T-helper 17 cell (primary cell): Measurements from ENCODE around the gene ERP44. TPM values are rescaled to one million over a fixed set of nuclear protein-coding genes. Genes with fewer than 3 reads are reported as not detected.

ENCODE experiments used
- ATAC-seq: fragments of 150-1000 bp; cut with Tn5 transposase; 2 replicates; pipeline ENCODE4 v1.10.0; 2021; ENCODE audit warnings: mild to moderate bottlenecking, moderate library complexity
- DNase-seq, 3 donors: peaks; one replicate each; pipeline versions ENCODE4 v3.0.0 to v3.0.0-alpha.2; 2020 to 2021
- H3K9me3 ChIP-seq: one replicate; pipeline ENCODE4 v1.7.0; 2013; ENCODE audit warnings: low read length, mild to moderate bottlenecking; ENCODE audit not compliant: control insufficient read depth, poor library complexity, severe bottlenecking
- H3K27ac Mint-ChIP-seq: one replicate; pipeline ENCODE4 v1.8.0; 2022; ENCODE audit warnings: mild to moderate bottlenecking, moderate library complexity, mixed read lengths
- H3K27me3 Mint-ChIP-seq: one replicate; pipeline ENCODE4 v1.8.0; 2022; ENCODE audit warnings: mixed read lengths
- H3K36me3 Mint-ChIP-seq: one replicate; pipeline ENCODE4 v1.8.0; 2022; ENCODE audit warnings: low read depth, mixed read lengths
- H3K4me1 Mint-ChIP-seq: one replicate; pipeline ENCODE4 v1.8.0; 2022; ENCODE audit warnings: mild to moderate bottlenecking, mixed read lengths
- H3K4me3 Mint-ChIP-seq: one replicate; pipeline ENCODE4 v1.8.0; 2022; ENCODE audit warnings: mild to moderate bottlenecking, moderate library complexity, mixed read lengths
- total RNA-seq, 4 donors: library from RNA in 2 of 4; stranded (reverse) in 2 of 4; gene quantifications; one replicate each; pipeline ENCODE4 v1.2.3 and lab custom pipeline; 2022 to 2026

The ERP44 gene
- total RNA-seq, 2 donors from 2014 or later: 11.6 to 12.4 TPM

DNA sequence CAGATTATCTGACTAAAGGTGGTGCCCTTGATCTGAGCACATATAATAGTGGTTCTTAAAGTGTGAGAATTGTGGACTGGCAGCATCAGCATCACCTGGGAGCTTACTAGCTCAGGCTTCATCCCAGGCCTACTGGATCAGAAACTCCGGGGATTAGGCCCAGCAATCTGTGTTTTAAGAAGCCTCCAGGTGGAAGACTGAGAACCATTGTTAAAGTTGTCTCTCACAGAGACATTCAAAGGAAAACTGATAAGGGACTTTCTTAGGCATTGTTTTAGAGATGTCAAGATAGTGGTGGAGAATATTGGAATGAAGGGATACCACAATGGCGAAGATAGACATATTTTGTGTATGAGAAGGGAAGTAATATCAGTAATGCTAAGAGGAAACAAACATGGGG, 132.8 kb downstream of the ERP44 start:
- Mint-ChIP-seq H3K36me3 (peaks cover 14% of the 10 kb centered on the region), H3K4me3 (no peak overlapping the region), H3K27ac (no peak overlapping the region), H3K4me1 (peaks cover 4% of the 10 kb centered on the region), H3K27me3 (no peaks in the 10 kb centered on the region)
- H3K9me3 ChIP-seq: no peaks in the 10 kb centered on the region
- DNase-seq: no peak
- no peak for ATAC-seq

DNA sequence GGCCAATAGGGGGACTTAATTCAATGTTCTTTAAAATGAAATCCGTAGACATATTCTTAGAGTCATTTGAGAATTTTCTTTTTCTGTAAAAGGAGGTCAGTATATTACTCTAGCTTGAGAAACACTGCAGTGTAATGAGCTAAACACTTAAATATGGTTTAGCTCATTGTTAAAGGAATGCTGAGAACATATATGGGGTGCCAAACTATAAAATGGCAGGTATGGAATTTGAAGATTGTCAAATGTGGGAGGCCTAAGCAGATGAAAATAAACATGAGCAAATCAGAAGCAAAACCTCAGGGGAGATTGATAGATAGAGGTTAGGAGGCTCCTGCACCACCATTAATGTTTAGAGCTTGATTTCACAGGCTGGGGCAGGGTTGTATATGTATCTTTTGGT, 134.5 kb downstream of the ERP44 start:
- no peak for ATAC-seq
- H3K9me3 ChIP-seq: no peaks in the 10 kb centered on the region
- no peak overlapping the region for H3K27ac Mint-ChIP-seq
- H3K27me3 Mint-ChIP-seq: no peaks in the 10 kb centered on the region
- H3K4me1 Mint-ChIP-seq: peaks cover 4% of the 10 kb centered on the region
- no peak for DNase-seq
- H3K4me3 Mint-ChIP-seq: no peak overlapping the region
- H3K36me3 Mint-ChIP-seq: peaks cover 18% of the 10 kb centered on the region

DNA sequence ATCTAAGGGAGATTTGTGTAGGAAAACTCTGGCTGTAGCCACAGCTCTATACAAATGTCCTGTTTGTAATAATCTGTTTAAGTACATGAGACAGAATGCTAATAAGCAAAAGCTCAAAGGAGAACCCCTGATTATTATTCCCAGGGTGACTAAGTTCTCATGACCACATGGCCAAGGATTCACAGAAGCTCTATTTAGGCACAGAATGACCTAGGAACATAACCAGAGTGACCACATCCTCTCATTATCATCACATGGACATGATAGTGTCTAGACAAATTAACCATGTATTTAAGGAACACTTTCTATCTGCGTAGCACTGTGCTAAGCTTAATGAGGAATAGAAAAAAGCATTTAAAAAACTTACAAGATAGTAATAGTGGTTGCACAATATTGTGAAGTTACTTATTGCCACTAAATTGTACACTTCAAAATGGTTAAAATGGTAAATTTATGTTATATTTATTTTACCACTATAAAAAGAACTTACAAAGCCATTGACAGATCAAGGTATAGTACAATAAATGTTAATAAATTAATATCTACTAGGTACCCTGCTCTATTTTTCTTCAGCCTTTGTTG, 136.0 kb downstream of the ERP44 start:
- ATAC-seq: no peak
- peaks cover 7% of the 10 kb centered on the region for H3K4me1 Mint-ChIP-seq
- H3K27ac Mint-ChIP-seq: no peak overlapping the region
- no peaks in the 10 kb centered on the region for H3K9me3 ChIP-seq
- H3K4me3 Mint-ChIP-seq: no peak overlapping the region
- peaks cover 14% of the 10 kb centered on the region for H3K36me3 Mint-ChIP-seq
- H3K27me3 Mint-ChIP-seq: no peaks in the 10 kb centered on the region
- no peak for DNase-seq

DNA sequence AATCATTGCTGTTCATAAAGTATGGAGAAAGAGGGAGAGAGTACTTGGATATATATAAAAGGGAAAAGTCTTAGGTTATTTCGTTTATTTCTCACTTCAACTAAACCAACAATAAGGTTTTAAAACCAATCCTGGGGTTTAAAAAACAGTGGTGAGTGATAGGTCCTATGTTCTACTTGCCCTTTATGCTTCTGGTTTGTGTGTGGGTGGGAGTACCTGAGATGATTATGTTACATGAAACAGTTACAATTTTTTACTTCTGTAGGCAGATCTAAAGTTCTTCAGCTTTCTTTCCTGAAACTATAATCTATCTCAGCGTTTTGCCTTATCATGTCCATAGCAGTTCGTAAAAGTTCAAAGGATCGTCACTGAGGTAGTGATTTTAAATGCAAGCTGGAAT, 143.2 kb downstream of the ERP44 start:
- H3K27ac Mint-ChIP-seq: peak overlapping the region; percentile 63
- no peaks in the 10 kb centered on the region for H3K27me3 Mint-ChIP-seq
- H3K9me3 ChIP-seq: no peaks in the 10 kb centered on the region
- H3K4me3 Mint-ChIP-seq: no peak overlapping the region
- ATAC-seq (no peak), DNase-seq (no peak)
- peaks cover 17% of the 10 kb centered on the region for H3K4me1 Mint-ChIP-seq
- H3K36me3 Mint-ChIP-seq: peaks cover 5% of the 10 kb centered on the region

DNA sequence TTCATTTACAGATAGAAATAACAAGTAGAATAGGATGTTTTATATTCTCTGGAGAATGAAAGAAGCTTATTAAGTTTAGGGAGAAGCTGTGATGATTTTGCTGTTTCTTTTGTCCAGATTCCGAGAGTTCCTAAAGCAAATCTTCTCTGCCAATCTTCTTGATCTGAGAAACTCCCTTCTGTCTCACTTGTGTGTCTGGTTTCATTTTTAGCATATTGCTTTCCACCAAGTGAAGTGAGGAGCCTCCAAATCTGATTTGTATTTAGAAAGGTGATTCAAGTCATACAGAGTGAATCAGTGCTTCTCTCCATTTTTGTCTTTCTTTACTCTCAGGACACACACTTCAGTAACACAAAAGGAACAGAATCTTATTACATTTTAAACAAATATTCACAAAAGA, 144.0 kb downstream of the ERP44 start:
- no peaks in the 10 kb centered on the region for H3K9me3 ChIP-seq
- Mint-ChIP-seq H3K36me3 (peaks cover 4% of the 10 kb centered on the region), H3K27me3 (no peaks in the 10 kb centered on the region), H3K4me1 (peaks cover 19% of the 10 kb centered on the region), H3K27ac (peak overlapping the region; percentile 63), H3K4me3 (no peak overlapping the region)
- ATAC-seq: no peak
- no peak for DNase-seq

DNA sequence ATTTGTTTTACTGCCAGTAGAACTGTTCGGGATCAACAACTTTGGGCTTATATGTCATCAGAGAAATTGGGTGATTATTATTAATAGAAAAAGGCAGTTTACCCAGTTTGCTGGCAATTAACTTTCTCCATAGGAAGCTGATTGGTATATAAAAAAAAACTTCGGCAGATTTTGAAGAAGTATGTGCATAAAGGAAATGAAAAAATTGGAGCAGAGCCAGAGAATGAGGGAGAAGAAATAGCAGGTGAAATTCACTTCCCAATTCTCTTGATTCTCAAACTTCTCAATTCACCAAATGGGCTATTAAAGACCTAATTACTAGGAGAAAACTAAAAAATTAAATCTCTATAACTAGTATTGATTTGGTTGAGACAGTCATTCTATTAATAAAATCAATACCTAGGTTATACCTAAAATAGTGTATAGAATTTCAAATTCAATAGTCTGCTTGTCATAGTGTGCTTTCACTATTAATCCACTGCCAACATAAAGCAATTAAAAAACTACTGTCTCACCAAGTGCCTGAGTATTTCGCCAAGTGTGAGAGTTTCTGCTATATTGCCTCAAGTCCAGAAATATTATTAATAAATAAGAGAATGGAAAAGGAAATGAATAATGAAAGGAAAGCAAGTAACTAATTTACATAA, 144.8 kb downstream of the ERP44 start:
- no peak for DNase-seq
- no peak overlapping the region for H3K4me3 Mint-ChIP-seq
- no peak overlapping the region for H3K27ac Mint-ChIP-seq
- H3K27me3 Mint-ChIP-seq: no peaks in the 10 kb centered on the region
- H3K4me1 Mint-ChIP-seq: peaks cover 19% of the 10 kb centered on the region
- H3K9me3 ChIP-seq: no peaks in the 10 kb centered on the region
- H3K36me3 Mint-ChIP-seq: peaks cover 4% of the 10 kb centered on the region
- ATAC-seq: no peak

DNA sequence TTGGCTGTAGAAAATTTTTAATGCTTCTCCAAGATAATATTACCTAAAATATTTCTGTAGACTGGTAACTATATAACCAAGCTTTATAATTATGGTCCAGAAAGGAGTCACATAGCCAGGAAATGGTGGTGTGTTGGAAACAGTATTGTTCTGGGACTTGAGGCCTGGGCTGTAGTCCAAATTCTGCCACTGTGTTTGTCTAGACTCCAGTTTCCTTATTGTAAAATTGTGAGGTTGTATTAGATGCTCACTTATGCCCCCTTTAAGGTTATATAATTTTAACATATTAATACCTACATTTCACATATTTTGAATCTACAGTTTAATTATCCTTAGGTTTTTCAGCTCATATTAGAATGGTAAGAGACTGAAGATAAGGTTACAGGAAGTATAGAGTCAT, 149.9 kb downstream of the ERP44 start:
- DNase-seq (no peak), ATAC-seq (no peak)
- H3K27me3 Mint-ChIP-seq: no peaks in the 10 kb centered on the region
- no peaks in the 10 kb centered on the region for H3K9me3 ChIP-seq
- peaks cover 13% of the 10 kb centered on the region for H3K4me1 Mint-ChIP-seq
- no peak overlapping the region for H3K27ac Mint-ChIP-seq
- no peak overlapping the region for H3K4me3 Mint-ChIP-seq
- peaks cover 3% of the 10 kb centered on the region for H3K36me3 Mint-ChIP-seq

DNA sequence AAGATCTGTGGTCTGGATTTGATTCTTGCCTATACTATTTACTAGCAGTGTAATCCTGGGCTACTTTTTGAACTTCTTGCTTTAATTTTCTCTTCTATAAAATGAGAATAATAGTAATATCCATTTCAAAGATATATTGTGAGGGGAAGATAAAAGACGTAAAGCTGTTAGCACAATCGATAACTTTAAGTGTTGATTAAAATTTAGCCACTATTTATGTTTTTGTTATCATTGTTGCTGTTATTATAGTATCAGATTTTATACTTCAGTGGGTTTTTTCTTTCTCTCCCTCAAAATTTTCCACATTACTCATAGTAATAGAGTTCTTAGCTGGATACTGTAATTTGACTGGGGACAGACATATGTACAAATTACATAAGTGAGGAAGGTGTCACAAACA, 150.3 kb downstream of the ERP44 start:
- Mint-ChIP-seq H3K27me3 (no peaks in the 10 kb centered on the region), H3K36me3 (peaks cover 3% of the 10 kb centered on the region), H3K27ac (no peak overlapping the region), H3K4me1 (peaks cover 14% of the 10 kb centered on the region), H3K4me3 (no peak overlapping the region)
- DNase-seq (no peak), ATAC-seq (no peak)
- no peaks in the 10 kb centered on the region for H3K9me3 ChIP-seq

DNA sequence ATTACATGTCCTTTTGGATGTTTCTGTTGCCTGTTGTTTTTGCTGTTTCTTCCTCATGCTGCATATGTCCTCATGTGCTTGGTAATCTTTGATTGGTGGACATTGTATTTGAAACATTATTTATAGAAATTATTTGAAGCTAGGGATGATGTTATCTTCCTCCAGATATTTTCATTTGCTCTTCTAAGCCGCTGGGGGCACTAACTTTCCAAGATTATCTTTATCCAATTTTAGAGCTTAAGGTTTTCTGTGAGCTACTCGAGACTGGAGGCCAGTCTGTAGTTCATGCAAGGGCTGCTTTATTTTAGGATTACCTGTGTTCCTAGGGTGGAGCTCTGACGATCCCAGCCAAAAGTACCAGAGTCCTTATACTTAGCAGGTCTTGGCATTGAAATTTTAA, 151.4 kb downstream of the ERP44 start:
- H3K4me1 Mint-ChIP-seq: peaks cover 14% of the 10 kb centered on the region
- DNase-seq: no peak
- no peaks in the 10 kb centered on the region for H3K27me3 Mint-ChIP-seq
- no peaks in the 10 kb centered on the region for H3K36me3 Mint-ChIP-seq
- no peak overlapping the region for H3K4me3 Mint-ChIP-seq
- no peaks in the 10 kb centered on the region for H3K9me3 ChIP-seq
- H3K27ac Mint-ChIP-seq: peak overlapping the region; percentile 19
- no peak for ATAC-seq

DNA sequence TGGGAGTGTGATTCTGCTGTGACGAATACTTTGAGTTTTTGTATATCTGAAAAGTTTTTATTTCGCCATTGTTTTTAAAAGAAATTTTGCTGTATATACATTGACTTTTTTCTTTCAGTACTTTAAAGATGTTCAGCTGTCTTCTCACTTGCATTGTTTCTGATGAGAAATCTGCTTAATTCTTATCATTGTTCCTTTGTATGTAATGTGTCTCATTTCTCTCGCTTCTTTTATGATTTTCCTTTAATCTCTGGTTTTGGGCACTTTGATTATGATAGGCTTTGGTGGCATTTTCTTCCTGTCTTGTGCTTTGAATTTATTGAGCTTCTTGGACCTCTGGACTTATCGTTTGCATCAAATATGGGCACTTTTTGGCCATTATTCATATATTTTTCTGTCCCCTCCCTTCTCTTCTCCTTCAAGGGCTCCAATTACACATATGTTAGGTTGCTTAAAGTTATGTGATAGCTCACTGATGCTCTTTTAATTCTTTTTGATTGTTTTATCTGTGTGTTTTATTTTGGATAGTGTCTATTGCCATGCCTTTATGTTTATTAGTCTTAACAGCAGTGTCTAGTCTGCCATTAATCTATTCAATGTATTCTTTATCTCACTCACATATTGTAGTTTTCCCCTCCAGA, 161.7 kb downstream of the ERP44 start:
- no peak for DNase-seq
- H3K27me3 Mint-ChIP-seq: no peaks in the 10 kb centered on the region
- H3K4me3 Mint-ChIP-seq: no peak overlapping the region
- peaks cover 4% of the 10 kb centered on the region for H3K36me3 Mint-ChIP-seq
- H3K4me1 Mint-ChIP-seq: peaks cover 7% of the 10 kb centered on the region
- no peaks in the 10 kb centered on the region for H3K9me3 ChIP-seq
- H3K27ac Mint-ChIP-seq: no peak overlapping the region
- no peak for ATAC-seq

DNA sequence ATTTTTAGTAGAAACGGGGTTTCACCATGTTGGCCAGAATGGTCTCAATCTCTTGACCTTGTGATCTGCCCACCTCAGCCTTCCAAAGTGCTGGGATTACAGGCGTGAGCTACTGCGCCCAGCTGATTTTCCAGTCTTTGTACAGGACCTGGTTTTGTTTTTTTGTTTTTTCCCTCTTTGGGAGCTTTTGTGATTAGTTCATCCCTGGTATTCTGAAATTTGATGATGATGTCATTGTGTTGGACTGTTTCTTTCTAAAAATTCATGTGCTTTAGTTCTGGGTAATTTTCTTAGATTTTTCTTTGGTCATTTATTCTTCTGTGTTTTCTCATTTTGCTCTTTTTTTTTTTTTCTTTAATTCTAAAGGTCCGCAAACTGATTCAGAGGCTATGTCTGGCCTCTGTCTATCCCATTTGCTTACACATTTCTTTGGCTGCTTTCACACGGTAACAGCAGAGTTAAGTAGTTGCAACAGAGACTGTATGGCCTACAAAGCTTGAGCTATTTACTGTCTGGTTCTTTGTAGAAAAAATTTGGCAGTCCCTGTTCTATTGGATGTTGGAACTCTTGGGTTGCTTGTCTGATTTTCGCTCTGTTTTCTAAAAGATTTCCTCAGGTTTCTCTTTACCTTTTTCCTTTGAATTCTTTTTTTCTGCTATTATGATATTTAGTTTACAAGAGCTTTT, 167.5 kb downstream of the ERP44 start:
- H3K4me1 Mint-ChIP-seq: peaks cover 12% of the 10 kb centered on the region
- no peak overlapping the region for H3K4me3 Mint-ChIP-seq
- H3K36me3 Mint-ChIP-seq: peaks cover 6% of the 10 kb centered on the region
- DNase-seq (no peak), ATAC-seq (no peak)
- peak overlapping the region; percentile 24 for H3K27ac Mint-ChIP-seq
- no peaks in the 10 kb centered on the region for H3K27me3 Mint-ChIP-seq
- no peaks in the 10 kb centered on the region for H3K9me3 ChIP-seq

DNA sequence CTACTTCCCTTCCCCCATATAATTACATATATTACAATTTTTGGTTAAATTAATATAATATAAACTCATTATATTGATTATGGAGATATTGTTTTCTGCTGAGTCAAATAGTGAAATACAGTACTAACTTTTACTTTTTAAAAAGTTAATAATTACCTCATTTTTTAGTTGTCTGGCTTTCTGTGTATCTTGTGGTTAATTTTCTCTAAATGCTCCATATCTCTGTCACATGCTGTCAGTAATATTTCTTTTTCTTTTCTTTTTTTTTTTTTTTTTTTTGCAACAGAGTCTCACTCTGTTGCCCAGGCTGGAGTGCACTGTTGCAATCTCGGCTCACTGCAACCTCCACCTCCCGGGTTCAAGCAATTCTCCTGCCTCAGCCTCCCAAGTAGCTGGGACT, 169.1 kb downstream of the ERP44 start:
- no peak for ATAC-seq
- Mint-ChIP-seq H3K36me3 (peaks cover 15% of the 10 kb centered on the region), H3K4me1 (peaks cover 12% of the 10 kb centered on the region), H3K4me3 (no peak overlapping the region), H3K27ac (no peak overlapping the region), H3K27me3 (no peaks in the 10 kb centered on the region)
- DNase-seq: no peak
- no peaks in the 10 kb centered on the region for H3K9me3 ChIP-seq
